Esophagus squamous epithelium (tissue), 5 donors: Measurements from ENCODE around the gene FGF23. TPM values are rescaled to one million over a fixed set of nuclear protein-coding genes. Genes with fewer than 3 reads are reported as not detected.

Experiments
- DNase-seq: peaks from one replicate; lab custom pipeline; 2025; lab: John Stamatoyannopoulos, UW
- H3K27ac ChIP-seq, 4 donors: fragments of 200-600 bp; sonication (generic); one replicate each; pipeline ENCODE4 v1.5.1; 2016 to 2019; ENCODE audit warnings: mild to moderate bottlenecking in 1 of 4
- H3K27me3 ChIP-seq, 4 donors: fragments of 200-600 bp; sonication (generic); 1 replicate in 3 of 4; 2 replicates in 1 of 4; pipeline versions ENCODE4 v1.5.1 to v1.6.0; 2017 to 2021; ENCODE audit warnings: antibody characterized with exemption in 1 of 4
- H3K36me3 ChIP-seq, 3 donors: fragments of 200-600 bp; sonication (generic); one replicate each; pipeline ENCODE4 v1.5.1; 2016 to 2019
- H3K4me1 ChIP-seq, 3 donors: fragments of 200-600 bp; sonication (generic); one replicate each; pipeline ENCODE4 v1.5.1; 2017 to 2019
- H3K4me3 ChIP-seq, 4 donors: fragments of 200-600 bp; sonication (generic); 1 replicate in 3 of 4; 2 replicates in 1 of 4; pipeline ENCODE4 v1.5.1; 2016 to 2019; ENCODE audit warnings: mild to moderate bottlenecking in 2 of 4, moderate library complexity in 1 of 4
- H3K9me3 ChIP-seq, 3 donors: fragments of 200-600 bp; sonication (generic); one replicate each; pipeline ENCODE4 v1.5.1; 2016 to 2019
- CTCF ChIP-seq, 6 experiments: fragments of 450-650 bp in 4 of 6; fragments of 200-600 bp in 2 of 6; sonication (generic) in 2 of 6; IDR thresholded peaks; one replicate each; pipeline ENCODE4 v1.5.1; 2016 to 2019; ENCODE audit warnings: antibody characterized with exemption in 6 of 6, mild to moderate bottlenecking in 4 of 6, moderate library complexity in 4 of 6
- POLR2A ChIP-seq, 4 donors: fragments of 450-650 bp; IDR thresholded peaks; one replicate each; pipeline ENCODE4 v1.6.1; 2017; ENCODE audit warnings: antibody characterized with exemption in 4 of 4, mild to moderate bottlenecking in 4 of 4, moderate library complexity in 3 of 4
- WGBS, 2 donors: methylation state at CpG; one replicate each; pipeline ENCODE4 v1.1.5; 2018; 5-methylcytosine and 5-hydroxymethylcytosine counted together
- intact Hi-C: fragments of 100-400 bp; cut with DNase I; formaldehyde crosslinking; loops from one replicate; pipeline ENCODE4 v1.15.0; 2022
- total RNA-seq, 4 donors: library from RNA; depleted of rRNA; stranded (reverse); fragments of >200 nt; gene quantifications; one replicate each; pipeline ENCODE4 v1.1.0, GENCODE V29; 2016
- donor health status: DM: yes; HTN: yes; CAD: no.

The FGF23 gene
- total RNA-seq, 4 donors from 2014 or later = not detected

- Histone ChIP-seq H3K27ac (no peak overlapping the region), H3K9me3 (no peaks in the 10 kb centered on the region), H3K4me1 (no peaks in the 10 kb centered on the region), H3K4me3 (no peak overlapping the region), H3K36me3 (peaks cover 0 to 3% (median 0%) of the 10 kb centered on the region in 3 donors), H3K27me3 (no peaks in the 10 kb centered on the region)
- intact Hi-C loops = no loop called here
- TF ChIP-seq POLR2A (IDR thresholded peaks at IDR 0.05) = no peak
- no peak for TF ChIP-seq CTCF (IDR thresholded peaks at IDR 0.05)
- no peak for DNase-seq
These were observed 32.6 kb downstream of the FGF23 start for GRCh38 chr12:4346931-4347330.

- no peak for TF ChIP-seq CTCF (IDR thresholded peaks at IDR 0.05)
- no peak for TF ChIP-seq POLR2A (IDR thresholded peaks at IDR 0.05)
- Histone ChIP-seq H3K4me3 (no peak overlapping the region), H3K9me3 (no peaks in the 10 kb centered on the region), H3K27me3 (no peaks in the 10 kb centered on the region), H3K4me1 (no peaks in the 10 kb centered on the region), H3K27ac (no peak overlapping the region), H3K36me3 (peaks cover 0 to 21% (median 0%) of the 10 kb centered on the region in 3 donors)
- WGBS, 2 donors = 42 to 52% methylated on average over 4 of the region's 4 CpGs
- intact Hi-C loops = no loop called here
- no peak for DNase-seq
These were observed 47.7 kb downstream of the FGF23 start for GRCh38 chr12:4331842-4332241.

- Histone ChIP-seq H3K36me3 (peaks cover 0 to 14% (median 0%) of the 10 kb centered on the region in 3 donors), H3K4me3 (no peak overlapping the region), H3K27me3 (no peaks in the 10 kb centered on the region), H3K27ac (no peak overlapping the region), H3K9me3 (no peaks in the 10 kb centered on the region), H3K4me1 (no peaks in the 10 kb centered on the region)
- WGBS, 2 donors = 59 to 62% methylated on average over 1 of the region's 1 CpG
- DNase-seq = no peak
- TF ChIP-seq CTCF (IDR thresholded peaks at IDR 0.05) = no peak
- no peak for TF ChIP-seq POLR2A (IDR thresholded peaks at IDR 0.05)
- intact Hi-C loops = no loop called here
These were observed 48.3 kb downstream of the FGF23 start for GRCh38 chr12:4331221-4331620.

- Histone ChIP-seq H3K27me3 (no peaks in the 10 kb centered on the region), H3K36me3 (peaks cover 0 to 11% (median 0%) of the 10 kb centered on the region in 3 donors), H3K9me3 (no peaks in the 10 kb centered on the region), H3K27ac (no peak overlapping the region), H3K4me1 (no peaks in the 10 kb centered on the region), H3K4me3 (no peak overlapping the region)
- TF ChIP-seq POLR2A (IDR thresholded peaks at IDR 0.05) = no peak
- no peak for TF ChIP-seq CTCF (IDR thresholded peaks at IDR 0.05)
- WGBS, 2 donors = 95% methylated on average over 3 of the region's 3 CpGs
- intact Hi-C loops = no loop called here
- no peak for DNase-seq
These were observed 49.3 kb downstream of the FGF23 start for GRCh38 chr12:4330203-4330602.

GRCh38 chr12:4327293-4327692 lies 52.2 kb downstream of the FGF23 start:
- H3K27me3 ChIP-seq = no peaks in the 10 kb centered on the region
- peaks cover 0 to 10% (median under 1%) of the 10 kb centered on the region in 3 donors for H3K4me1 ChIP-seq
- no peak for DNase-seq
- H3K9me3 ChIP-seq = no peaks in the 10 kb centered on the region
- H3K36me3 ChIP-seq = peaks cover 0 to 8% (median 0%) of the 10 kb centered on the region in 3 donors
- WGBS, 2 donors = 94 to 100% methylated on average over 2 of the region's 2 CpGs
- intact Hi-C loops = no loop called here
- no peak overlapping the region for H3K4me3 ChIP-seq
- TF ChIP-seq POLR2A (IDR thresholded peaks at IDR 0.05) (no peak), CTCF (IDR thresholded peaks at IDR 0.05) (no peak)
- H3K27ac ChIP-seq = no peak overlapping the region
